ENCODE results near the gene ATXN2L. TPM values are rescaled to one million over a fixed set of nuclear protein-coding genes. Genes with fewer than 3 reads are reported as not detected.

The ATXN2L gene
- total and polyA plus RNA-seq, 2 of the 4 experiments (the other 2 are of a cell fraction): 12.9 to 58.8 TPM

DNA sequence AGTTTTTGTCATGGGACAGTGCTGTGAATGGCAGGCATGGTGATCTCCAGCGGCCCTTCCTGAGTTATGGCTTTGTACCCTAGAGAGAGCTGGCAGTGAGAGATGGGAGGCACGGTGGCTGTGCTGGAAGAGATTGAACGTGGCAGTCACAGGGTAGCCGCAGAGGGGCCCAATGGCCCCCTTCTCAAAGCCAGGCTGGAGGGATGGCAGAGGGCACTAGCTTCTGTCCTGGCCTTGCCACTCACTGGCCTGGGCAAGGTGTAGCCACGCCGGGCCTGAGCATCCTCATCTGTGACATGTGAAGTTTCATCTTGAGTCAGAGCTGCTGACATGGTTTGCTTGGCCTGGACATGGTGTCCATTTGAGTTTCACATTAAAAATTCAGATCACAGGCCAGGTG lies 51.6 kb downstream of the ATXN2L start:
- DNase-seq: no peak
- no peak overlapping the region for H3K4me2 ChIP-seq (ENCODE audit: low read depth, low read length)
- intact Hi-C loops (cut with micrococcal nuclease): no loop called here
- BruUV-seq (replicated peaks): no TSS peak
- peak overlapping the region; percentile 65 for H2AK9ac ChIP-seq (replicated peaks; ENCODE audit: low read depth, low read length, poor library complexity)
- H4K20me1 ChIP-seq (ENCODE audit: insufficient read depth, low read length): no peaks in the 10 kb centered on the region
- H4K5ac ChIP-seq (ENCODE audit: low read depth, low read length): no peak overlapping the region
- in situ Hi-C loops (cut with MboI; ENCODE audit: low sequenced_read_pairs): no loop called here
- H2BK20ac ChIP-seq (ENCODE audit: low read depth, low read length): no peak overlapping the region
- H3K27me3 ChIP-seq (ENCODE audit: control insufficient read depth, insufficient read depth, low read length): no peaks in the 10 kb centered on the region
- no peak overlapping the region for H3K18ac ChIP-seq (ENCODE audit: low read depth, low read length)
- ChIA-PET CTCF (no interaction called here), POLR2A (ENCODE audit: unreplicated experiment) (no interaction called here)
- 93% methylated on average over 3 of the region's 6 CpGs; no CpG with 5 or more reads in 1 of the 2 experiments for WGBS, 2 experiments (ENCODE audit: extremely low coverage in 2 of 2, insufficient read length in 1 of 2)
- H3K4ac ChIP-seq (ENCODE audit: low read depth, low read length): no peak overlapping the region
- TF ChIP-seq CEBPB (IDR thresholded peaks at IDR 0.05; ENCODE audit: low read depth, low read length) (no peak), FOS (IDR thresholded peaks at IDR 0.05; ENCODE audit: low read depth, low read length) (no peak), POLR2A (IDR thresholded peaks at IDR 0.05; ENCODE audit: low read depth, low read length) (no peak), NFE2L2 (IDR thresholded peaks at IDR 0.05; ENCODE audit: low read depth, low read length) (no peak), BHLHE40 (IDR thresholded peaks at IDR 0.05; ENCODE audit: low read depth, low read length) (no peak), MXI1 (IDR thresholded peaks at IDR 0.05; ENCODE audit: borderline replicate concordance, low read depth, low read length) (no peak), MAFK (IDR thresholded peaks at IDR 0.05; ENCODE audit: low read depth, low read length) (no peak), RCOR1 (IDR thresholded peaks at IDR 0.05; ENCODE audit: insufficient replicate concordance, low read length) (no peak), RAD21 (IDR thresholded peaks at IDR 0.05; ENCODE audit: low read length) (no peak), CHD1 (IDR thresholded peaks at IDR 0.05; ENCODE audit: low read depth, low read length) (no peak), MAZ (IDR thresholded peaks at IDR 0.05; ENCODE audit: borderline replicate concordance, low read depth, low read length) (no peak), RFX5 (IDR thresholded peaks at IDR 0.05; ENCODE audit: low read depth, low read length) (no peak), SMC3 (IDR thresholded peaks at IDR 0.05; ENCODE audit: low read depth, low read length) (no peak)
- TF ChIP-seq, protein P1, sequence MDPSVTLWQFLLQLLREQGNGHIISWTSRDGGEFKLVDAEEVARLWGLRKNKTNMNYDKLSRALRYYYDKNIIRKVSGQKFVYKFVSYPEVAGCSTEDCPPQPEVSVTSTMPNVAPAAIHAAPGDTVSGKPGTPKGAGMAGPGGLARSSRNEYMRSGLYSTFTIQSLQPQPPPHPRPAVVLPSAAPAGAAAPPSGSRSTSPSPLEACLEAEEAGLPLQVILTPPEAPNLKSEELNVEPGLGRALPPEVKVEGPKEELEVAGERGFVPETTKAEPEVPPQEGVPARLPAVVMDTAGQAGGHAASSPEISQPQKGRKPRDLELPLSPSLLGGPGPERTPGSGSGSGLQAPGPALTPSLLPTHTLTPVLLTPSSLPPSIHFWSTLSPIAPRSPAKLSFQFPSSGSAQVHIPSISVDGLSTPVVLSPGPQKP (IDR thresholded peaks at IDR 0.05; ENCODE audit: borderline replicate concordance, low read depth, low read length): no peak
- TF ChIP-seq, protein P2, sequence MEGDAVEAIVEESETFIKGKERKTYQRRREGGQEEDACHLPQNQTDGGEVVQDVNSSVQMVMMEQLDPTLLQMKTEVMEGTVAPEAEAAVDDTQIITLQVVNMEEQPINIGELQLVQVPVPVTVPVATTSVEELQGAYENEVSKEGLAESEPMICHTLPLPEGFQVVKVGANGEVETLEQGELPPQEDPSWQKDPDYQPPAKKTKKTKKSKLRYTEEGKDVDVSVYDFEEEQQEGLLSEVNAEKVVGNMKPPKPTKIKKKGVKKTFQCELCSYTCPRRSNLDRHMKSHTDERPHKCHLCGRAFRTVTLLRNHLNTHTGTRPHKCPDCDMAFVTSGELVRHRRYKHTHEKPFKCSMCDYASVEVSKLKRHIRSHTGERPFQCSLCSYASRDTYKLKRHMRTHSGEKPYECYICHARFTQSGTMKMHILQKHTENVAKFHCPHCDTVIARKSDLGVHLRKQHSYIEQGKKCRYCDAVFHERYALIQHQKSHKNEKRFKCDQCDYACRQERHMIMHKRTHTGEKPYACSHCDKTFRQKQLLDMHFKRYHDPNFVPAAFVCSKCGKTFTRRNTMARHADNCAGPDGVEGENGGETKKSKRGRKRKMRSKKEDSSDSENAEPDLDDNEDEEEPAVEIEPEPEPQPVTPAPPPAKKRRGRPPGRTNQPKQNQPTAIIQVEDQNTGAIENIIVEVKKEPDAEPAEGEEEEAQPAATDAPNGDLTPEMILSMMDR (conservative IDR thresholded peaks at IDR 0.05; ENCODE audit: low read depth, low read length): no peak
- TF ChIP-seq, protein P3, sequence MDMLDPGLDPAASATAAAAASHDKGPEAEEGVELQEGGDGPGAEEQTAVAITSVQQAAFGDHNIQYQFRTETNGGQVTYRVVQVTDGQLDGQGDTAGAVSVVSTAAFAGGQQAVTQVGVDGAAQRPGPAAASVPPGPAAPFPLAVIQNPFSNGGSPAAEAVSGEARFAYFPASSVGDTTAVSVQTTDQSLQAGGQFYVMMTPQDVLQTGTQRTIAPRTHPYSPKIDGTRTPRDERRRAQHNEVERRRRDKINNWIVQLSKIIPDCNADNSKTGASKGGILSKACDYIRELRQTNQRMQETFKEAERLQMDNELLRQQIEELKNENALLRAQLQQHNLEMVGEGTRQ (IDR thresholded peaks at IDR 0.05; ENCODE audit: low read depth, low read length): no peak
- H3K14ac ChIP-seq (replicated peaks; ENCODE audit: low read depth, low read length): no peak overlapping the region
- dilution Hi-C loops (cut with HindIII; ENCODE audit: low sequenced_read_pairs, unreplicated experiment): no loop called here
- no peak overlapping the region for H2AK5ac ChIP-seq (ENCODE audit: low read depth, low read length)
- H3K27ac ChIP-seq (ENCODE audit: insufficient read depth, low read length): no peak overlapping the region
- H3K4me1 ChIP-seq (ENCODE audit: control insufficient read depth, insufficient read depth, low read length): 0 out of 2 replicates have a peak, but pooled peaks cover 3% of the 10 kb centered on the region
- H3K9me1 ChIP-seq (ENCODE audit: insufficient read depth, low read length): no peaks in the 10 kb centered on the region
- no peak overlapping the region for H2BK15ac ChIP-seq (ENCODE audit: low read depth, low read length)
- ATAC-seq (ENCODE audit: low read depth): no peak
- H3K23ac ChIP-seq (ENCODE audit: low read depth, low read length): no peak overlapping the region
- no peak overlapping the region for H3K9ac ChIP-seq (ENCODE audit: low read depth, low read length)
- no peak overlapping the region for H2BK120ac ChIP-seq (ENCODE audit: low read depth, low read length)
- H3K9me3 ChIP-seq (ENCODE audit: control insufficient read depth, insufficient read depth, low read length): no peaks in the 10 kb centered on the region
- no peak overlapping the region for H2BK5ac ChIP-seq (ENCODE audit: low read depth, low read length, poor library complexity, severe bottlenecking)
- no peak overlapping the region for H4K91ac ChIP-seq (ENCODE audit: insufficient read depth, low read depth, low read length)
- H3K36me3 ChIP-seq (ENCODE audit: control insufficient read depth, insufficient read depth, low read length): peaks cover 42% of the 10 kb centered on the region
- peaks cover 9 to 25% of the 10 kb centered on the region in 2 experiments; a peak in 3 of 4 replicates for H3K79me1 ChIP-seq (ENCODE audit: low read depth in 1 of 2, low read length in 2 of 2)
- no peak overlapping the region for H2AFZ ChIP-seq (replicated peaks; ENCODE audit: low read length, poor library complexity)
- H3K4me3 ChIP-seq (ENCODE audit: insufficient read depth, low read depth, low read length): no peak overlapping the region
- no peak overlapping the region for H3K56ac ChIP-seq (ENCODE audit: extremely low read depth, insufficient read depth, low read length)
- H4K8ac ChIP-seq (ENCODE audit: low read depth in 2 of 2, low read length in 2 of 2): no peak overlapping the region

All from IMR-90 (cell line).